GM21526 (cell line): ENCODE results near the gene NEK5.
"Not testable (repeated sequence)": the region's sequence is repeated elsewhere in the genome, so short reads cannot be mapped to it uniquely, and the experiment has no call there.

ENCODE experiments used
- ATAC-seq: cut with Tn5 transposase; IDR thresholded peaks from one replicate; pipeline ENCODE4 v1.9.1; 2021; ENCODE audit warnings: moderate library complexity; ENCODE audit not compliant: unreplicated experiment, low FRiP score

The NEK5 gene

DNA sequence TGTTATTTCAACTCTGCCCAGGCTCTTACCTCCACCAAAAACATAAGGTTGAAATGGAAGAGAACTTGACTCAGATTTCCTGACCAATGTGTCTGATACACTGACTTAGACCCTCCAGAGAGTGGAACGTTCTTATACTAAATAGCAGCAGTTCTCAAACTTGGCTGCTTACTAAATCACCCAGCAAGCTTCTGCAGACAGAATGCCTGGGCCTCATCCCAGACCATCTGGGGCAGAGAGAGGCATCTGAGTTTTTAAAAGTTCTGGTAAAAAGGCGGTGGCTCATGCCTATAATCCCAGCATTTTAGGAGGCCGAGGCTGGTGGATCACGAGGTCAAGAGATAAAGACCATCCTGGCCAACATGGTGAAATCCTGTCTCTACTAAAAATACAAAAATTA, 46.3 kb downstream of the NEK5 start:
- ATAC-seq: no peak

DNA sequence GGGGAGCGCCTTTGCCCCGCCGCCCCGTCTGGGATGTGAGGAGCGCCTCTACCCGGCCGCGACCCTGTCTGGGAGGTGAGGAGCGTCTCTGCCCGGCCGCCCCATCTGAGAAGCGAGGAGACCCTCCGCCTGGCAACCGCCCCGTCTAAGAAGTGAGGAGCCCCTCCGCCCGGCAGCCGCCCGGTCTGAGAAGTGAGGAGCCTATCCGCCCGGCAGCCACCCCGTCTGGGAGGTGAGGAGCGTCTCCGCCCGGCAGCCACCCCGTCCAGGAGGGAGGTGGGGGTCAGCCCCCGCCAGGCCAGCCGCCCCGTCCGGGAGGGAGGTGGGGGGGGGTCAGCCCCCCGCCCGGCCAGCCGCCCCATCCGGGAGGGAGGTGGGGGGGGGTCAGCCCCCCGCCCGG, 49.0 kb downstream of the NEK5 start:
- not testable (repeated sequence) for ATAC-seq

DNA sequence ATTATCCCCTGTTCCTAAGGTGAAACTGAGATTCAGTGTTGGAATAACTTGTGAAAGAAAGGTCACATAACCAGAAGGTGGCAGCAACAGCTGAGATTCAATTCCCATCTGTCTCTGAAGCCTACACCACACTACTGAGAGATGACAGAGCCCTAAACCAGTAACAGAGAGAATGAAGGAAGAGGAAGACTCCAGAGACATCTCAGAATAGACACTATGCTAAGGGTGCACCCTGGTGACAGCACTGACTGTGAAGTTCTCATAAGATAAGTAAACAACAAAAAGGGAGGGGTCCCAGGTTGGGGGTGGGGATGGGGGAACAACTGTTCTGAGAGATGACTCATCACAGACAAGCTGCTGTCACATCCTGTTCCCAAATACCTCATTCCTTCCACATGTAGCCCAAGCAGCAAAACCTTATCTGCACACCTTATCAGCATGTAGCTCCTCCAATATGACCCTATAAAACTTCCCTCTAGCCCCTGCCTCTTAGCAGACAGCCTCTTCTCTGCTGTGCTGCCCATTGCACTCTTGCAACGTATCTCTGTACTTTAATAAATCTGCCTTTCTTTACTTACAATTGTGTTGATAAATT, 57.8 kb downstream of the NEK5 start:
- ATAC-seq: no peak

DNA sequence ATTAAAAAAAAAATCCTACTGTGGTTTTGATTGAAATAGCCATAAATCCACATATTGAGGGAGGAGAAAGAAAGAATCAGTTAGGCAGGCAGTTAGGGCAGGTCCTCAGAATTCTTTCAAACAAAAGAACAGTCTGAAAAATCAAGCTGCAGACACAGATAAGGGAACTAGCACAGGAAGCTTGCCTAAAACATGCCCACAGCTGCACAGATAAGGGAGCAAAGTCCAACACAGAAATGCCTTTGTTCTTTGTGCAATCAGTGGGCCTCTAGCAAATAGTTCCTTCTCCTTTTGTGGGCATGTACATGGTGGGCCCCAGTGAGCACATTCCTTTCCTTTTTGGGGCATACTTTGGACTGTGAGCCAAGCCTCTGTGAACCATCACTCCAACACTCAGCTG, 61.6 kb downstream of the NEK5 start:
- no peak for ATAC-seq

DNA sequence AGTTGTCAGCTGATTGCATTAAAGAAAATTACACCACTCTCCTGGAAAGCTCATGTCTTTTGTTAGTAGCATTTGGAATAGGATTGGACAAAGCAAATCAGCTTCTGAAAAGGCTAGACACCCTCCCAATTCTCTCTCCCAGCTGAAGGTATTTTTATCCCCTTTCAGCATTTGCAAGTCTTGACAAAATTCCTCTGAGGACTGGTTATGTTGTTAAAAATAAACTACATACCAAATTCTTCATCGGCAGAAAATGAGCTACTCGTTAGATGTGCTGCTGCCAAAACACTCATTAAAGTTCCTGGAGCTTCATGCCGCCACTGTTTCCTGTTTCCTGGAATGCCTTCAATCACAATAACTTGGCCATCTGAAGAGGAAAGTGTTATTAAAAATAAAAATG, 67.3 kb downstream of the NEK5 start:
- no peak for ATAC-seq

DNA sequence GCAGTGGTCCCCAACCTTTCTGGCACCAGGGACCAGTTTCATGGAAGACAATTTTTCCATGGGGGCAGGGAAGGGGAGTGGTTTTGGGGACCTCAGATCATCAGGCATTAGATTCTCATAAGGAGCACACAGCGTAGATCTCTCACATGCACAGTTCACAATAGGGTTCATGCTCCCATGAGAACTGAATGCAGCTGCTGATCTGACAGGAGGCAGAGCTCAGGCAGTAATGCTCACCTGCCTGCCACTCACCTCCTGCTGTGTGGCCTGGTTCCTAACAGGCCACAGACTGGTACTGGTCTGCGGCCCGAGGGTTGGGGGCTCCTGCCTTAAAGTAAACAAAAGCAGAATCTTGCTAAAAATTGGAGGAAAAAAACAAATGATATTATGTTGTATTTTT, 67.8 kb downstream of the NEK5 start:
- ATAC-seq: not testable (repeated sequence)

DNA sequence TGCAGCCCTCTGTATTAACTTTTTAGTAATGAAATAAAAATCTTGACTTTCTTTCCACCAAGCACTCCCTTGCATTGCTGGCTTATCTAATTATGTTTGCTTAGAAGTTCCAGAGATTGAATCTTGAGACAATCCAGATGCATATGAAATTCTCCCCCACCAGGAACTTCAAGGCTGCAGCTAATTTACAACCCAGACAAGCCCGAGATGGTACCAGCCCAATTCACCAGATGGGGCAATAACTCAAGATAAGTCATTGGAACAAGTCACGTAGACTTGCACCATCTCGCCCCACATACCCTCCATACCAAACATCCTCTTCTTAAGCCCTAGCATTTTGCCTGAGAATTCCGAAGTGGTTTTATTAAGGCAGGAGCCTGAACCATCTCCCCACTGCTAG, 75.4 kb downstream of the NEK5 start:
- ATAC-seq: no peak

DNA sequence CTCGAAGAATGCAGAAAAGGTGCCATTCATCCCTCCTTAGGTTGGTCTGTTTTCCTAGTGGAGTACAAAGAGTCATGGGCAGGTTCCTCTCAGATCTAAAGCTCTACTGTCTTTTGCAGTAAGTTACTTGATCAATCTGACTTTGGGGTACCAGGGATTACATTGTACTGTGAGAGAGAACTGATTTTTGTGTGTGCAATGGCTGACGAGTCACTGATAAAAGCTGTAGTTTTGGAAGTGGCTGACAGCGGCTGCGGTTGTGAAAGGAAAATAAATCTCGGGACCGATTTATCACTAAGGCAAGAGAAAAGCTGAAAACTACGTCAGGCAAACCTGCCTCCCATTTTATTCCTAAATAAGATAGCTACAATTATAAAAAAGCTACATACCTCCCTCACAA, 77.5 kb downstream of the NEK5 start:
- no peak for ATAC-seq

DNA sequence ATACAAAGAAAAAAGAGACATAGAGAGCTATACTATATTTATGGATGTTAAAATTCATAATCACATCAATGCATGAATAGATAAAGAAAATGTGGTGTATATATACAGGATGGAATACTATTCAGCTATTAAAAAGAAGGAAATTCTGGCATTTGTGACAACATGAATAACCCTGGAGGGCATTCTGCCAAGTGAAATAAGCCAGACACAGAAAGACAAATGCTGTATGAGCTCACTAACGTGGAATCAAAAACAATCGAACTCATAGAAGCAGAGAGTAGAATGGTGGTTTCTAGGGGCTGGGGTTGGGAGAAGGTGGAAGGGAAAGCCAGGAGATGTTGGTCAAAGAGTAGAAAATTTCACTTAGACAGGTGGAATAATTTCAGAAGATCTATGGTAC, 80.4 kb downstream of the NEK5 start:
- ATAC-seq: no peak

DNA sequence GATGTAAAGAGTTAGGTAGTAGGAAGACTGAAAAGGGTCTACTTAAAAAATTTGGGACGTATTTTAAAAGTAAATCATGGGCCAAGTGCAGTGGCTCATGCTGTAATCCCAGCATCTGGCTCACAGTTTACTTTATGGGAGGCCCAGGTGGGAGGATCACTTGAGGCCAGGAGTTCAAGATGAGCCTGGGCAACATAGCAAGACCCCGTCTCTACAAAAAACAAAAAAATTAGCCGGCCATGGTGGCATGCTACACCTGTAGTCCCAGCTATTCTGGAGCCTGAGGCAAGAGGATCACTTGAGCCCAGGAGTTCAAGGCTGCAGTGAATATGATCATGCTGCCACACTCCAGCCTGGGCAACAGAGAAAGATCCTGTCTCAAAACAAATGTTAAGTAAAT, 81.4 kb downstream of the NEK5 start:
- ATAC-seq: no peak

DNA sequence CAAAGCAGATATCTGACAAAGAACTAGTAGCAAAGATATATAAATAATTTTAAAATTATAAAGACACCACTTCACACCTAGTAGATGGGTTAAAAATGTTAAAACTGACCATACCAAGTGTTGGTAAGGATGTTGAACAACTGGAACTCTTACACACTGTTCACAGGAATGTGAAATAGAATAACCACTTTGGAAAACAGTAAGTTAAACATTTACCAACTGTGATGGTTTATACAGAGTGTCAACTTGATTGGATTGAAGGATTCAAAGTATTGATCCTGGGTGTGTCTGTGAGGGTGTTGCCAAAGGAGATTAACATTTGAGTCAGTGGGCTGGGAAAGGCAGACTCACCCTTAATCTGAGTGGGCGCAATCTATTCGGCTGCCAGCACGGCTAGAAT, 85.2 kb downstream of the NEK5 start:
- no peak for ATAC-seq

DNA sequence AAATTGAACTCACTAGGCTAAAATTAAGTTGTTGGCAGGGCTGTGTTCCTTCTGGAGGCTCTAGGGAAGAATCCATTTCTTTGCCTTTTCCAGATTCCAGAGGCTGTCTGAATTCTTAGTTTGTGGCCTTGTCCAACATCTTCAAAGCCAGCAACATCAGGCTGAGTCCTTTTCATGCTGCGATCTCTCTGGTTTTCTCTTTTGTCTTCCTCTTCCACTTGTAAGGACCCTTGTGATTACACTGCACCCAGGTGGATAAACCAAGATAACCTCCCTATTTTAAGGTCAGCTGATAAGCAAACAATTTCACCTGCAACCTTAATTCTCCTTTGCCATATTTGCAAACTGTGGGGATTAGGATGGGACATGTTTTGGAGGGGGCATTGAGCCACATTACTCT, 92.8 kb downstream of the NEK5 start:
- ATAC-seq: no peak

DNA sequence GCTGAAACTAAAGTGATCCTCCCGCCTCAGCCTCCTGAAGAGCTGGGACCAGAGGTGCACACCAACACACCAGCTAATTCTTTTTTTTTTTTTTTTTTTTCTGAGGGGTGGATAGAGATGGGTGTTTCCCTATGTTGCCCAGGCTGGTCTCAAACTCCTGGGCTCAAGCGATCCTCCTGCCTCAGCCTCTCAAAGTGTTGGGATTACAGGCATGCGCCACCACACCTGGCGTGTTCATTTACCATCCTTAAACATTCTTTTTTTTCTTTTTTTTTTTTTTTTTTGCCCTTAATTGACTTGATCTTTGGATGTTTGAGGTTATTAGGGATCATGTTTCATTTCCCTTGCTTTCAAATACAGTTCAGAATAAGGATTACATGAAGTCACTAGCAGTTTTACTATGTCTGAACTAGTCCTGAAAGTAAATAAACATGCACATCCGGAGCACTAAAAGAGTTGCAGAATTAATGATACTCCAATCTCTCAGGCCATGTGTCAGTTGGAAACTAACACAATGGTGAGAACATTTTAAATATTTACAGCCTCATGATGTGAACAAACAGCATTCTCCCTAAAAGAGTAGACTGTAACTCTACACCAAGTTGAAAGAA, 94.2 kb downstream of the NEK5 start:
- no peak for ATAC-seq

DNA sequence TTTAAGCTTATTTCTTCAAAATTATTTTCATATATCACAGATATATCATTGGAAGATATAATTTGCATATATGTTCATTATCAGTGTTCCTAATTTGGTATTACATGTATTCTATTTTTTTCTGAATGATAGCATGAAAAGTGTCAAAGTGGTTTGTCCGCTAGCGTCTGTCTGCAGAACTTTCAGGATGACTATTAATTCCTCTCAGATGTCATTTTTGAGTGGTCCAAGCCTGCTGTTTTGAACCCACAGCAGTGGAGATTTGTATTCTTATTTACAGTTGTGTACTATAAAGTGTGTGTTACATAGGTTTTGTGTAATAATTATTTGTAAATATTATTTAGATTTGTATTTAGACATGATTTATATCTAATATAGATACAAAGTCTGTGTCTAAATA, 95.8 kb downstream of the NEK5 start:
- no peak for ATAC-seq

DNA sequence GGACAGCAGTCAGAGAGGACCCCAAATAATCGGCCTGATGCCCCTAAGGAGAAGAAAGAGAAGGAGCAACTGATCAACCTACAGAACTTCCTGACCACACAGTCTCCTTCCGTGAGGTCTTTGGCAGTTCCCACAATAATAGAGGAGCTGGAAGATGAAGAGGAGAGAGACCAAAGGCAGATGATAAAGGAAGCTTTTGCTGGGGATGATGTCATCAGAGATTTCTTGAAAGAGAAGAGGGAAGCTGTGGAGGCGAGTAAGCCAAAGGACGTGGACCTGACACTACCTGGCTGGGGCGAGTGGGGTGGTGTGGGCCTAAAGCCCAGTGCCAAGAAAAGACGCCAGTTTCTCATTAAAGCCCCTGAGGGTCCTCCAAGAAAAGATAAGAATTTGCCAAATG, 98.5 kb downstream of the NEK5 start:
- ATAC-seq: not testable (repeated sequence)

DNA sequence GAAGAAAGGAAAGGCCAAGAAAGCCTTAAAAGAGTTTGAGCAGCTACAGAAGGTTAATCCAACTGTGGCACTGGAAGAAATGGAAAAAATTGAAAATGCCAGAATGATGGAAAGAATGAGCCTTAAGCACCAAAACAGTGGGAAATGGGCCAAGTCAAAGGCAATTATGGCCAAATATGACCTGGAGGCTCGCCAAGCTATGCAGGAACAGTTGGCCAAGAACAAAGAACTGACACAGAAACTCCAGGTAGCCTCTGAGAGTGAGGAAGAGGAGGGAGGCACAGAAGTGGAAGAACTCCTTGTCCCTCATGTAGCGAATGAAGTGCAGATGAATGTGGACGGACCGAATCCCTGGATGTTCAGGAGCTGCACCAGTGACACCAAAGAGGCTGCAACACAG, 99.3 kb downstream of the NEK5 start:
- ATAC-seq: no peak

DNA sequence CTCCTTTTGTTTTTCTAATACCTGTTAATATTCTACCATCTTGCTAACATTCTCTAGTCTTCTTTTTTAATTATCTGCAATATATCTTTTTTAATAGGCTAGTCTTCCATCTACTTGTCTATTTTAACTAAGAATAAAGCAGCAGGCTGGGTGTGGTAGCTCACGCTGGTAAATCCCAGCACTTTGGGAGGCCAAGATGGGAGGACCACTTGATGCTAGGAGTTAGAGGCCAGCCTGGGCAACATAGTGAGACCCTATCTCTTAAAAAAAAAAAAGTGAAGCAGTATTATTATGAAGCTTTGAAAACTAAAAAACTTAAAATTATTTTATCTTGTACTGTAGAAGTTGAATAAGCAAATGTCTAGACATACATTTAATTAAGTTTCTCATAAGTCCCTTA, 101.0 kb downstream of the NEK5 start:
- no peak for ATAC-seq

DNA sequence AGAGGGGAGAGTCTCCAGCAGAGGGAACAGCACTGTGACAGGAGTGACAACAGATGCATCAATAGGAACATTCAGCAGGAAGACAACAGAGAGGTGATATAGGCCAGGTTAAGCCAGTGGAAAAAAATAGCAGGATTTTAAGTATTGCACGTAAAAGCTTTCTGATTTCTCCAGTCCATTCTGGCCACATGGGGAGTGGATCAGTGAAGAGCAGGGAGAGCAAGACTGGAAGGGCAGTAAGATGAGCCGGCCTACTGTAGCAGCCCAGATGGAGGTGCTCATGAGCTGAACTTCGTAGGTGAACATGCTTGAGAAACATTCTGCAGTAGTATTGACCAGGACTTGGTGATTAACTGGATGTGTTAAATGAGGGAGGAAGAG, 102.6 kb downstream of the NEK5 start:
- no peak for ATAC-seq

DNA sequence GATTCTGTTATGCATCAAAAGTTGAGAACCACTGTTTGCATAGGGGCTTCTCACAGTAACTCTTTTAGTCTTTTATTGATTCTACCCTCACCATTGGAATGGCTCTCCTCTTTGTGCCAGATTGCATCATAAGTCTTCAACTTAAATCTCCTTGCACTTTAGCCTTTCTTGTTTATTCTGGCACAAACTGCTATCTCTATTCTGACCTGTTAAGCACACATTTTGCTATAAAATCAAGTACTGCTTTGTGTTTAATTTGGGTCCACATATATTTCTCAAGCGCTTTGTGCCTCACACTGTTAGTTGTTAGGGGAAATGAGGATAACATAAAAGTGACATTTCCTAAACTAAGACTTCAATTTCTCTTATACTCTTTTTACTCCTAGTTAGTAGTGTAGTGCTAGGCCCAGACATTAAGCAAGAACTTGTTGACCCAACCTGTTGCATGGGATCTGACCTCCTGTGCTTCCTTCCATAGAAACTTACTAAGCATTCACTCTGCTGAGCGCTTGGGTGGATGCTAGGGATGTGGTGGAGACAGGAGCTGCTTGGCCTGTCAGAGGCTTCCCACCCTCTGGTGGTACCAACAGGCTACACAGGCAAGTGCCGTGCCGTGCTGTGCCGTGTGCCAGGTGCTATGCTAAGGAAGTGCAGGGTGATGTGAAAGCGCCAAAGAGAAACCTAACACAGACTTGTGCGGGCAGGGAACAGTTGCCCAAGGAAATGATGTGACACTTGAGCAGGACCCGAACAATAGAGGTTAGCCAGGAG, 103.2 kb downstream of the NEK5 start:
- no peak for ATAC-seq

DNA sequence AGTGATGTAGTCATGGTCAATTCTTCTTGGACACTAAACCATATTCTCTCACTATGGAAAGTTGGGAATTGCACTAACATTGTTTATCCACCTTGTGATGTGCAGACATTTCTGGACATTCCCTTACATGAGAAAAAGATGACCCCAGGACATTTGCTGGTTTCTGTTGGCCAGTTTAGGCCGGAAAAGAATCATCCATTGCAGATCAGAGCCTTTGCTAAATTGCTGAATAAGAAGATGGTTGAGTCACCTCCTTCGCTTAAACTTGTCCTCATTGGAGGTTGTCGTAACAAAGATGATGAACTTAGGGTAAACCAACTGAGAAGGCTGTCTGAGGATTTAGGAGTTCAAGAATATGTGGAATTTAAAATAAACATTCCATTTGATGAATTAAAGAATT, 104.4 kb downstream of the NEK5 start, which contains the start of gene UTP14C:
Gene UTP14C, plus strand, starts transcription at position 211 of the 400 bp plus-strand sequence. CDS start 4,114 bp downstream, outside the sequence.
- ATAC-seq: no peak

DNA sequence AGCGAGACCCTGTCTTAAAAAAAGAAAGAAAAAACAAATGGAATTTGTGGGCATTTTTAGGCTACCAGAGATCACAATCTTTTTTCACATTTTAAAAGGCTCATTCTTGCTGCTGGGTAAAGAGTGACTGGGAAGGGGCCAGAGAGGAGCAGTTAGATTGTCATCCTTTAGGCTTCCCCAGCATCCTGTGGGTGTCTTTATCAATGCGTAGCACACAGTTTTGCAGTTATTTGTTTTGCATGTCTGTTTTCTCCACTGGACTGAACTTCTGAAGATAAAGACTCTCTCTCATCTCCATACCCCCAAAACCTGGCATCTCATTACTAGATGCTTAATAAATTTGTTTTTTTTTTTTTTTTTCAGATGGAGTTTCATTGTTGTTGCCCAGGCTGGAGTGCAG, 106.5 kb downstream of the NEK5 start:
- no peak for ATAC-seq

DNA sequence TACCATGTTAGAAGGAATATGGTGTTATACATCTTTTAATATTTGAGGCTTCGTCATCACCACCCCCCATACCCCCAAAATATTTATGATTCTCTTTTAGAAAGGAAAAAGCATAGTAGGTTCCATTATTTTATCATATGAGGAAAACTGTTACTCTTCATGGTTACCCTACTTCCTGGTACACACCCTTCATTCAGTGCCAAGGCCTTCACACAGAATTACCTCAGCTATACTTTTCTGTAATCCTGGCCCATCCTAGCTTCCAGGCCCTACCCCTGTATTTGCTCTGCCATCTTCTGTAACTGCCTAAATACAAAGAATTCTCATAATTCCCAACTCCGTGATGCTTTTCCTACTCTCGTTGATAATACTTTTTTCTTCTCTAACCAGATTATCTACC, 108.7 kb downstream of the NEK5 start:
- no peak for ATAC-seq
